Measurements from ENCODE around the gene BRMS1. TPM values are rescaled to one million over a fixed set of nuclear protein-coding genes. Genes with fewer than 3 reads are reported as not detected.

BRMS1 gene
- total and polyA plus RNA-seq, 10 of the 15 experiments (the other 5 are each of a cell fraction or from before 2014, with no cell fraction given) = 2.1 to 85.3 (median 48.5) TPM

DNA sequence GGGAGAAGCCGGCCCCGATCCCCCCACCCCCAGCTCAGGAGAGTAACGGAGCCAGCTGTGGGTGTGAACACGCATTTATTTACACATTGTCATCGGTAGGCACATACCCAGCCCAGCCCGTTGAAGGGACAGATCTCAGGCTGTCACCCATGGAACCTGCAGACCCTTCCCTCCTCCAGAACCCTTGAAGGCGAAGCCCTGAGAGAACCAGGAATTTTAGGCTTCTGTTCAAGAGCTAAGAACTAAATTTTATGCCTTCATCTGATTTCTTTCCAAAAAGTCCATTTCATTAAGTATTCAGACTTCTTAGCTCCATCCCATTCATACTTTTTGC, 379 bp upstream of the BRMS1 start:
- ChIA-PET CTCF (interaction anchor here (0.9 to 7.4 kb wide), 9 partner anchors 9 to 46 kb away, joined by 3 to 44 read pairs (median 4); partner anchors contain the start of genes RIN1 and SLC29A2), RAD21 (ENCODE audit: unreplicated experiment) (interaction anchor here (1.0 to 2.0 kb wide), 6 partner anchors 9 to 56 kb away, joined by 3 to 10 read pairs (median 4); partner anchors contain the start of genes RIN1, SLC29A2 and YIF1A), POLR2A (interaction anchor here (0.8 to 3.9 kb wide), 4 partner anchors 10 to 57 kb away, joined by 3 to 19 read pairs (median 12); partner anchors contain the start of genes RIN1 and YIF1A), SMC1A (ENCODE audit: uncharacterized antibody, unreplicated experiment) (interaction anchor here (0.6 to 2.3 kb wide), 6 partner anchors 9 to 333 kb away, joined by 3 to 7 read pairs (median 4); partner anchors contain the start of genes MRPL11, RBM4B, RIN1 and SLC29A2)
- in situ Hi-C loops (cut with MboI) (no loop called here), intact Hi-C loops (cut with micrococcal nuclease; ENCODE audit: unreplicated experiment) (loop anchor here (2.0 kb wide), 1 partner anchor 32 kb away; no protein-coding TSS in a partner anchor)
- TF ChIP-seq, protein P1, sequence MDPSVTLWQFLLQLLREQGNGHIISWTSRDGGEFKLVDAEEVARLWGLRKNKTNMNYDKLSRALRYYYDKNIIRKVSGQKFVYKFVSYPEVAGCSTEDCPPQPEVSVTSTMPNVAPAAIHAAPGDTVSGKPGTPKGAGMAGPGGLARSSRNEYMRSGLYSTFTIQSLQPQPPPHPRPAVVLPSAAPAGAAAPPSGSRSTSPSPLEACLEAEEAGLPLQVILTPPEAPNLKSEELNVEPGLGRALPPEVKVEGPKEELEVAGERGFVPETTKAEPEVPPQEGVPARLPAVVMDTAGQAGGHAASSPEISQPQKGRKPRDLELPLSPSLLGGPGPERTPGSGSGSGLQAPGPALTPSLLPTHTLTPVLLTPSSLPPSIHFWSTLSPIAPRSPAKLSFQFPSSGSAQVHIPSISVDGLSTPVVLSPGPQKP (IDR thresholded peaks at IDR 0.05; ENCODE audit: low read depth, low read length) = 0 out of 2 replicates have a peak, but pooled peaks have one; percentile 1
- TF ChIP-seq PAX5 (IDR thresholded peaks at IDR 0.05; ENCODE audit: borderline replicate concordance, low read depth, low read length) (0 out of 2 replicates have a peak, but pooled peaks have one; percentile 2), MAX (IDR thresholded peaks at IDR 0.05; ENCODE audit: low read depth, low read length) (0 out of 2 replicates have a peak, but pooled peaks have one; percentile 4), SMAD5 (IDR thresholded peaks at IDR 0.05; ENCODE audit: low read depth) (no peak)
- TF ChIP-seq, protein P2, sequence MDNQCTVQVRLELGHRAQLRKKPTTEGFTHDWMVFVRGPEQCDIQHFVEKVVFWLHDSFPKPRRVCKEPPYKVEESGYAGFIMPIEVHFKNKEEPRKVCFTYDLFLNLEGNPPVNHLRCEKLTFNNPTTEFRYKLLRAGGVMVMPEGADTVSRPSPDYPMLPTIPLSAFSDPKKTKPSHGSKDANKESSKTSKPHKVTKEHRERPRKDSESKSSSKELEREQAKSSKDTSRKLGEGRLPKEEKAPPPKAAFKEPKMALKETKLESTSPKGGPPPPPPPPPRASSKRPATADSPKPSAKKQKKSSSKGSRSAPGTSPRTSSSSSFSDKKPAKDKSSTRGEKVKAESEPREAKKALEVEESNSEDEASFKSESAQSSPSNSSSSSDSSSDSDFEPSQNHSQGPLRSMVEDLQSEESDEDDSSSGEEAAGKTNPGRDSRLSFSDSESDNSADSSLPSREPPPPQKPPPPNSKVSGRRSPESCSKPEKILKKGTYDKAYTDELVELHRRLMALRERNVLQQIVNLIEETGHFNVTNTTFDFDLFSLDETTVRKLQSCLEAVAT (IDR thresholded peaks at IDR 0.05) = peak; percentile 77; the same call in 1 of the 2 replicates
- H3K79me2 ChIP-seq (ENCODE audit: control insufficient read depth, insufficient read depth, low read length) = peaks cover 17% of the 10 kb centered on the region
- peak overlapping the region; percentile 57; the same call in 1 of the 2 replicates for H3K27ac ChIP-seq (ENCODE audit: control insufficient read depth, insufficient read depth)
- H3K4me3 ChIP-seq = peak overlapping the region; percentile 87
- peak overlapping the region; percentile 83 for H3K4me2 ChIP-seq (ENCODE audit: control insufficient read depth, insufficient read depth)
- peak overlapping the region; percentile 19; the same call in 1 of the 2 replicates for H3K9ac ChIP-seq (ENCODE audit: control insufficient read depth, insufficient read depth, low read length)
- DNase-seq (ENCODE audit: low read depth, low spot score) = no peak
- 6% methylated on average over 7 of the region's 7 CpGs for WGBS (ENCODE audit: insufficient coverage, insufficient replicate concordance, low lambda C conversion rate, missing lambda C conversion rate)
- BruUV-seq (replicated peaks) = no TSS peak
- H3K27me3 ChIP-seq (replicated peaks in 1 of 2; ENCODE audit: control insufficient read depth in 2 of 2, insufficient read depth in 2 of 2, low read length in 1 of 2) = no peaks in the 10 kb centered on the region
- H4K20me1 ChIP-seq (ENCODE audit: control insufficient read depth, insufficient read depth) = no peaks in the 10 kb centered on the region
- no peak for FAIRE-seq
- peak; percentile 17 for ATAC-seq
- H2AFZ ChIP-seq (ENCODE audit: control insufficient read depth, low read depth, low read length) = peak overlapping the region; percentile 79
- peaks cover 0 to 11% of the 10 kb centered on the region in 2 experiments; a peak in 2 of 4 replicates for H3K36me3 ChIP-seq (ENCODE audit: control insufficient read depth in 2 of 2, insufficient read depth in 2 of 2, low read length in 1 of 2)
- peaks cover 17% of the 10 kb centered on the region for H3K4me1 ChIP-seq (ENCODE audit: control insufficient read depth, insufficient read depth, low read length)
- no peaks in the 10 kb centered on the region for H3K9me3 ChIP-seq (replicated peaks; ENCODE audit: control insufficient read depth, insufficient read depth, low read length)

Measured in GM12878 (cell line).